GM12801 (cell line): ENCODE data around the gene SLC38A1.

ENCODE experiments used
- TF ChIP-seq, protein P1 (sequence below): IDR thresholded peaks from one replicate; pipeline ENCODE4 v1.5.1; 2011; ENCODE audit warnings: control low read depth; ENCODE audit not compliant: insufficient read length; ENCODE audit errors: extremely low read depth

Gene SLC38A1

DNA sequence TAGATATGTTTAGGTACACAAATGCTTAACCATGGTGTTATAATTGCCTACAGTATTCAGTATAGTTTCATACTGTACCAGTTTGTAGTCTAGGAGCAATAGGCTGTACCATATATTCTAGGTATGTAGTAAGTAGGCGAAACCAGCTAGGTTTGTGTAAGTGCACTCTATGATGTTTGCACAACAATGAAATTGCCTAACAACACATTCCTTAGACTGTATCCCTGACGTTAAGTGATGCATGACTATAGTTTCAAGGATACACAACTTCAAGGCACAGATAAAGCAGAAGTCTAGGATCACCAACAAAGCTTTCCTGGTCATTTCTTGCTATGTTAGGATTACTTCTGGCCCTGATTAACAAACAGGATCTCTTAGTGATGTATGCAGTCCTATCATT is 135.1 kb downstream of the SLC38A1 start:
- TF ChIP-seq, protein P1, sequence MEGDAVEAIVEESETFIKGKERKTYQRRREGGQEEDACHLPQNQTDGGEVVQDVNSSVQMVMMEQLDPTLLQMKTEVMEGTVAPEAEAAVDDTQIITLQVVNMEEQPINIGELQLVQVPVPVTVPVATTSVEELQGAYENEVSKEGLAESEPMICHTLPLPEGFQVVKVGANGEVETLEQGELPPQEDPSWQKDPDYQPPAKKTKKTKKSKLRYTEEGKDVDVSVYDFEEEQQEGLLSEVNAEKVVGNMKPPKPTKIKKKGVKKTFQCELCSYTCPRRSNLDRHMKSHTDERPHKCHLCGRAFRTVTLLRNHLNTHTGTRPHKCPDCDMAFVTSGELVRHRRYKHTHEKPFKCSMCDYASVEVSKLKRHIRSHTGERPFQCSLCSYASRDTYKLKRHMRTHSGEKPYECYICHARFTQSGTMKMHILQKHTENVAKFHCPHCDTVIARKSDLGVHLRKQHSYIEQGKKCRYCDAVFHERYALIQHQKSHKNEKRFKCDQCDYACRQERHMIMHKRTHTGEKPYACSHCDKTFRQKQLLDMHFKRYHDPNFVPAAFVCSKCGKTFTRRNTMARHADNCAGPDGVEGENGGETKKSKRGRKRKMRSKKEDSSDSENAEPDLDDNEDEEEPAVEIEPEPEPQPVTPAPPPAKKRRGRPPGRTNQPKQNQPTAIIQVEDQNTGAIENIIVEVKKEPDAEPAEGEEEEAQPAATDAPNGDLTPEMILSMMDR = no peak
